ENCODE data around the gene DNAH17.
"Not testable (repeated sequence)": the region's sequence is repeated elsewhere in the genome, so short reads cannot be mapped to it uniquely, and the experiment has no call there.

Gene DNAH17

GRCh38 chr17:78476973-78477372 is 100.2 kb downstream of the DNAH17 start:
- no peak for DNase-seq (ENCODE audit: low read depth, low spot score)

DNA sequence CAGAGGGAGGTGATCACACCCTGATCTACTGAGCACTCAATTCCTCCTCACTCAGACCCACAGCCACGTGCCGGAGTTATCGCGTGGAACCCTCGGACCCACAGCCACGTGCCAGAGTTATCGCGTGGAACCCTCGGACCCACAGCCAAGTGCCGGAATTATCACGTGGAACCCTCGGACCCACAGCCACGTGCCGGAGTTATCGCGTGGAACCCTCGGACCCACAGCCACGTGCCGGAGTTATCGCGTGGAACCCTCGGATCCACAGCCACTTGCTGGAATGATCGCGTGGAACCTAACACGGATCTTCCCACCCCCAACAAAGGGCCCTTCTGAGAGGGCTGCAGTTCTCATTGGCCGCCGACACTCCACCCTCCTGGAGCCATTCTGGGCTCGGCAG is 101.0 kb downstream of the DNAH17 start:
- no peak for DNase-seq (ENCODE audit: low read depth, low spot score)

DNA sequence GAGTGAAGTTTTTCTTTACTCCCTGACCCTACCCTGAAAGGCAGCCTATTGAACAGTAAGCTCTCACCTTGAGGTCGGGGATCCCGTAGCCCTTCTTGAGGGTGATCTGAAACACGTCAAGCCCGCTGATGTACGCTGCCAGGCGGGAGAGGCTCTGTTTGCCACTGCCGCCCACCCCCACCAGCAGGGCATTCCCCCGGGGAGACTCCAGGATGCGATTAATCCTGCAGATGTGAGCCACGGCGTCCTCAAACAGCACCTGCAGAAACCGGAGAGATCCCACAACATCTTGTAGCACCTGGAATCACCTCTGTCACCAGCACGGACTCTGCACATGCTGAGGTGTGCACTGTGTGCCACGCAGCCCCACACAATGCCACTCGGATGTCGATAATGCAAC is 102.0 kb downstream of the DNAH17 start:
- no peak for DNase-seq (ENCODE audit: low read depth, low spot score)

GRCh38 chr17:78474614-78475146 is 102.5 kb downstream of the DNAH17 start:
- DNase-seq (ENCODE audit: low read depth, low spot score) = no peak

DNA sequence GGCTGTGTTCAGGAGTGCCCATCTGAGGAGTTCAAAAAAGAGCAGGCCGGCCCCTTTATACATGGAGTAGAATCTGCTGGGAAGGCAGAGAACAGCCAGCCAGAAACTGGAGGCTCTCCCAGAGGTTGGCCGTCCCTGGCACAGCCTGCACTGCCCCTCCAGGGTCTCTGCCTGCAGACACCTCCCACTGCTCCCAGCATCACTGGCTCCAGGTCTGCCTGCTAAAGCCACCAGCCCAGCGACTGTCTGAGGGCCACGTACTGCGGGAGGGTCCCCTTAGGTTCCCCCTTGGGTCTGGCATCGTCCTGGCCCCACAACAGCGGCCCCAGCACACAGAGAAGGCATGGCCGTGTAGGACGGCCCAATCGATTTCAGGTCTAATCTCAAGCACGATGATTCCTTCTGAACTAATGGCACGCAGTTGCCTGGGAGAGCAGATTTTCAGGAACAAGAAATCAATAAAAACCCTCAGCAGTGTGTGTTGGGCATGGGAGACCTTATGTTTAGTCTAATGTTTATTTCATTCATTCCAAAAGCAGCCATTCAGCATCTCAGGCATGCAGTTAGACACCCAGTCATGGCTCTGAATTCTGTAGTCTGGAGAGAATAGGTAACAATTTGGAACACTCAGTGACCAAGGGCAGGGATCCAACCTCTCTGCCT is 103.1 kb downstream of the DNAH17 start:
- DNase-seq (ENCODE audit: low read depth, low spot score) = no peak

GRCh38 chr17:78472035-78472905 is 104.9 kb downstream of the DNAH17 start:
- no peak for DNase-seq (ENCODE audit: low read depth, low spot score)

DNA sequence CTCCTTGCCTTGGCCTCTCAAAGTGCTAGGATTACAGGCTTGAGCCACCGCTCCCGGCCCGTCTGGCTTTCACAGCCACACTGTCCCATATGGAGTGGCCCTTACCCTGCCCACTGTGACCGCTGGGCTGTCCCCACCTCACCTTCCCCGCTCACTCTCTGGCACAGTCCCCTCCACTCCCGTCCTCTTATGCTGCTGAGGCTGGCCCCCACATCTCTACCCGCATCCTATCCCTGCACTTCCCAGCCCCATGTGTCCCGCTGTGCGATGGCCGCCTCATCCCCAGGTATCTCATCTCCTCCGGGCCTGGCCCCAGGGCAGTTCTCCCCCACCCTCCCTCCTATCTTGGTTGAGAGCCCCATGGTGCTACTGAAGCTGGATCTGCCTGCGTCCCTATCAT is 105.6 kb downstream of the DNAH17 start:
- no peak for DNase-seq (ENCODE audit: low read depth, low spot score)

DNA sequence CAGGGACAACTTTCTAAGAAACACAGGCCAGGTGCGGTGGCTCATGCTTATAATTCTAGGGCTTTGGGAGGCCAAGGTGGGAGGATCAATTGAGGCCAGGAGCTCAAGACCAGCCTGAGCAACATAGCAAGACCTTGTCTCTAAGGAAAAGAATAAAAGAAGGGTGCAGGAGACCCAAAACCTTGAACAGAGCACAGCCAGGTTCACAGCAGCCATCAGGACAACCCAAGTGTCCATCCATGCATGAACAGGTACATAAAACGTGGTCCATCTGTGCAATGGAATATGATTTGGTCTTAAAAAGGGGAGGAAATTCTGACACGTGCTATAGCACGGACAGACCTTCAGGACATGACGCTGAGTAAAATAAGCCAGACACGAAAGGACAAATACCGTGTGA is 107.8 kb downstream of the DNAH17 start:
- DNase-seq (ENCODE audit: low read depth, low spot score) = no peak

DNA sequence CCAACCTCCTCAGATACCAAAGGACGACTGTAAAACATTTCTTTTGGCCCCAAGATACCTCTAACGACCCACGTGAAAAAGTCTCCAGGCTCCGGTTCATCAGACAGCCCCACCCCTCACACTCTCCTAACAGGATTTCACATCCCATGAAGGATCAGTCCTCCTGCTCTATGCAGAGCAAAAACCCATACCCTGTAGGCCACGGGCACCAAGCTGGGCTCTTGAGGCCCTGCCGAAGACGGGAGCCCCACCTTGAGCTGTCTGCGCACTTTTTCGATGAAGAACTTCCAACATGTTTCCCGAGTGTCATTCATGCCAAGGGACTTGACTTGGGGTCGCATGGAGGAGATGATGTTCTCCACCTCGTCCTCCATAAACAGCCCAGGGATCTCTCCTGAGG is 108.8 kb downstream of the DNAH17 start:
- DNase-seq (ENCODE audit: low read depth, low spot score) = no peak

DNA sequence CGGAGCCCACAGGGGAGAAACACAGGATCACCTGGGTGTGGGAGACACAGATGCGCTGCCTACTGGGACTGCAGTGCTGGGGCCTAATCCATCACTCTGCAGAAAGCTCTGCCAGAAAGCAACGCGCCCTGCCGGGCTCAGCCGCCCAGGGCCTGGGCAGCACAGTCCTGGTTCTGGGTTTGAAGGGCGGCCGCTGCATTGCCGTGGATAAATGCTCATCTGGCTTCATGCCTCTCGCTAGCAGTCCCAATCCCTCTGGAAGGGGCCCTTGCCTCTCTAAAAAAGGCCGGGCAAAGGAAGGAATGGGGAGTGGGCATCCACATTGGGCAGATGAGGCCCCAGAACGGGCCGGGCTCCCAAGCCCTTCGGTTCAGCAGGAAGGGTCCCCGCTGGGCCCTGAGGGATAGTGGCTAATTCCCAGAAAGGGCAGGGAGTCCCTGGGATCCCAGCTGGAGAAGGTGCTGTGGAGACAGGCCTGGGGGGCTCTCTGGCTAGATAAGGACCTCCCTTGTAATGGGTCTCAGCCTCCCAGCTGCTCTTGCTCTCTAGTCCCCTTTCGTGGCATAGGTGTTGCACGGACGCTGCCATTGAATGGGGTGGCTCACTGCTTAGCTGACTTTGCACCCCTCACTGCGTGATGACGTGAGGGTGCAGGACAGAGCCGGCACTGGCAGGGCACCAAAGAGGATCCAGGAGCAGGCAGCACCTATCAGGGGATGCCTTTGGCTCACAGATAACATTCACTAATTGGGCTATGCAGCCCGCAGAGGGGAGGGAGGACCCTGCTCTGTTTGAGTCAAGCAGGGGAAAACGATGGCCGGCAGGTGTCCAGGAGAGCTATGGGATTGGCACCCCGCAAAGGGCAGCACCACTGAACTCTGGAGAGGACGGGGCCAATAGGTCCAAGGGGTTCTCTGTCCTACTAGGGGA is 110.1 kb downstream of the DNAH17 start:
- no peak for DNase-seq (ENCODE audit: low read depth, low spot score)

DNA sequence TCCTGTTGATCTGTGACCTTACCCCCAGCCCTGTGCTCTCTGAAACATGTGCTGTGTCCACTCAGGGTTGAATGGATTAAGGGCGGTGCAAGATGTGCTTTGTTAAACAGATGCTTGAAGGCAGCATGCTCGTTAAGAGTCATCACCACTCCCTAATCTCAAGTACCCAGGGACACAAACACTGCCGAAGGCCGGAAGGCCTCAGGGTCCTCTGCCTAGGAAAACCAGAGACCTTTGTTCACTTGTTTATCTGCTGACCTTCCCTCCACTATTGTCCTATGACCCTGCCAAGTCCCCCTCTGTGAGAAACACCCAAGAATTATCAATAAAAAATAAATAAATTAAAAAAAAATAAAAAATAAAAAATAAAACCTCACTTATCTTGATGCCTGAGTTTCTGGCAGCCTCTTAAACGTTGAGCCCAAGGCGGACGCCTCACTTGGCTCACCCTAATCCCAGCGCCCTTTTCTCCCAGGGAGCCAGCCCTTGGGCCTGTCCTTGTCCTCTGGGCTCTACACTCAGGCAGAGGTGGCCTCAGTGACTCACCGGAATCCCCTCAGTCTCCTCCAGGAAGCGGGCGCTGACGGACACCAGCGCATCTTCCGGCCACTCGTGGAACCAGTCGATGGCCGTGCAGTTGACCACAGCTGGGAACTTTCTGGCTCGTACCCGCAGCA is 110.9 kb downstream of the DNAH17 start:
- DNase-seq (ENCODE audit: low read depth, low spot score) = not testable (repeated sequence)

GRCh38 chr17:78462148-78462547 is 115.0 kb downstream of the DNAH17 start:
- no peak for DNase-seq (ENCODE audit: low read depth, low spot score)

GRCh38 chr17:78461799-78462053 is 115.5 kb downstream of the DNAH17 start:
- no peak for DNase-seq (ENCODE audit: low read depth, low spot score)

GRCh38 chr17:78460951-78461798 is 116.0 kb downstream of the DNAH17 start:
- DNase-seq (ENCODE audit: low read depth, low spot score) = no peak

- DNase-seq (ENCODE audit: low read depth, low spot score) = no peak
Measured at GRCh38 chr17:78460176-78460675, 117.0 kb downstream of the DNAH17 start.

DNA sequence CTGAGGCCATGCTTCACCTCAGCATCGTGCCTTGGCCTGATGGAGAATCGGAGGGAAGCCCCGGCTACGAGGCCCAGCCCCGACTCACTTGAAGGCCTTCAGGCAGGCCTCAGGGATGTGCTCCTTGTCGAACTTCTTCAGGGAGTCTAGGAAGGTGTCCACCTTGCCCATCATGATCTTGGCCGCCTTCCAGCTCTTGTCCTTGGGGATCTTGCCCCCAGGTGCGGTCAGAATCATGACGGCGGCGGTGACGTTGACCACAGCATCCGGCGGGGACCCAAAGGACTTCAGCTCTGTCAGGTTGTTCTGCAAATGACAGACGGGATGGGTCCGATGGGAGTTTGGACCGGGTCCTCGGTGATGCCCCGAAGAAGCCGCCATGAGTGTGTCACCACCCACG is 117.5 kb downstream of the DNAH17 start:
- DNase-seq (ENCODE audit: low read depth, low spot score) = no peak

GRCh38 chr17:78458736-78459335 is 118.4 kb downstream of the DNAH17 start:
- no peak for DNase-seq (ENCODE audit: low read depth, low spot score)

- no peak for DNase-seq (ENCODE audit: low read depth, low spot score)
Measured at GRCh38 chr17:78458091-78458490, 119.1 kb downstream of the DNAH17 start.

GRCh38 chr17:78454346-78454745 is 122.8 kb downstream of the DNAH17 start:
- no peak for DNase-seq (ENCODE audit: low read depth, low spot score)

GRCh38 chr17:78451753-78452152 is 125.4 kb downstream of the DNAH17 start:
- DNase-seq (ENCODE audit: low read depth, low spot score) = no peak
